GM18867 (cell line): ENCODE results near the gene ALKAL2.

Experiments used
- ATAC-seq: cut with Tn5 transposase; IDR thresholded peaks from one replicate; pipeline ENCODE4 v1.9.1; 2021; ENCODE audit warnings: mild to moderate bottlenecking, moderate library complexity; ENCODE audit not compliant: unreplicated experiment

ALKAL2 gene

GRCh38 chr2:290090-290722, 2.3 kb upstream of the ALKAL2 start:
- ATAC-seq: no peak

GRCh38 chr2:289362-290089, 1.6 kb upstream of the ALKAL2 start:
- ATAC-seq: no peak

GRCh38 chr2:288758-289361, 969 bp upstream of the ALKAL2 start:
- no peak for ATAC-seq

GRCh38 chr2:287471-287885, 413 bp downstream of the ALKAL2 start:
- no peak for ATAC-seq

- ATAC-seq: no peak
Measured at GRCh38 chr2:286774-287392, 1.0 kb downstream of the ALKAL2 start.

GRCh38 chr2:286035-286434, 1.9 kb downstream of the ALKAL2 start:
- ATAC-seq: no peak

GRCh38 chr2:285531-285930, 2.4 kb downstream of the ALKAL2 start:
- ATAC-seq: no peak

- ATAC-seq: no peak
Measured at GRCh38 chr2:284896-285492, 2.9 kb downstream of the ALKAL2 start.

GRCh38 chr2:283996-284794, 3.7 kb downstream of the ALKAL2 start:
- no peak for ATAC-seq

- ATAC-seq: no peak
Measured at GRCh38 chr2:282371-283263, 5.3 kb downstream of the ALKAL2 start.

- no peak for ATAC-seq
Measured at GRCh38 chr2:281381-281780, 6.5 kb downstream of the ALKAL2 start.

- no peak for ATAC-seq
Measured at GRCh38 chr2:280650-281110, 7.2 kb downstream of the ALKAL2 start.

- ATAC-seq: no peak
Measured at GRCh38 chr2:279956-280649, 7.8 kb downstream of the ALKAL2 start.

GRCh38 chr2:279366-279765, 8.5 kb downstream of the ALKAL2 start:
- no peak for ATAC-seq

- ATAC-seq: no peak
Measured at GRCh38 chr2:278927-279320, 9.0 kb downstream of the ALKAL2 start.

- no peak for ATAC-seq
Measured at GRCh38 chr2:278312-278926, 9.5 kb downstream of the ALKAL2 start.

GRCh38 chr2:275466-275865, 12.4 kb downstream of the ALKAL2 start:
- ATAC-seq: peak; percentile 84

GRCh38 chr2:274503-274902, 13.4 kb downstream of the ALKAL2 start:
- no peak for ATAC-seq
